Ovary (tissue), 9 donors: ENCODE measurements around the gene VAV2. TPM values are rescaled to one million over a fixed set of nuclear protein-coding genes. Genes with fewer than 3 reads are reported as not detected.

ENCODE experiments used
- DNase-seq, 5 donors: peaks; one replicate each; pipeline ENCODE4 v3.0.0-alpha.2; 2019 to 2020
- H3K27ac ChIP-seq, 2 donors: fragments of 200-600 bp; one replicate each; pipeline versions ENCODE4 v1.5.1 to v1.8.0; 2019 to 2022
- H3K27me3 ChIP-seq: fragments of 200-600 bp; one replicate; pipeline ENCODE4 v1.8.0; 2022
- H3K36me3 ChIP-seq: fragments of 200-600 bp; sonication (generic); one replicate; pipeline ENCODE4 v1.5.1; 2019
- H3K4me1 ChIP-seq: one replicate; pipeline ENCODE4 v1.8.1; 2013; ENCODE audit warnings: mild to moderate bottlenecking, moderate library complexity; ENCODE audit not compliant: insufficient read depth
- H3K4me3 ChIP-seq: fragments of 200-600 bp; sonication (generic); one replicate; pipeline ENCODE4 v1.5.1; 2017
- H3K9me3 ChIP-seq, 2 donors: fragments of 200-600 bp in 1 of 2; sonication (generic) in 1 of 2; one replicate each; pipeline versions ENCODE4 v1.5.1 to v1.8.1; 2013 to 2019; ENCODE audit warnings: mild to moderate bottlenecking in 1 of 2, moderate library complexity in 1 of 2
- EP300 ChIP-seq: sonication (generic); formaldehyde crosslinking; IDR thresholded peaks from one replicate; pipeline ENCODE4 v1.6.1; 2017; ENCODE audit warnings: antibody characterized with exemption
- POLR2A ChIP-seq: fragments of 450-650 bp; IDR thresholded peaks from one replicate; pipeline ENCODE4 v1.6.1; 2017; ENCODE audit warnings: antibody characterized with exemption, mild to moderate bottlenecking, moderate library complexity
- WGBS, 3 donors: extraction: QIAGEN DNeasy Blood & Tissue Kit in 1 of 3; methylation state at CpG; one replicate each; pipeline versions ENCODE4 v1.1.5 to v1.1.7; 2013 to 2017; 5-methylcytosine and 5-hydroxymethylcytosine counted together
- intact Hi-C, 4 donors: fragments of 100-400 bp; cut with DNase I; formaldehyde crosslinking; loops; one replicate each; pipeline versions ENCODE4 v1.11.0 to v1.15.1; 2022 to 2023
- polyA plus RNA-seq, 2 donors: library from polyadenylated mRNA; stranded (reverse); fragments of 200-250 nt in 1 of 2; fragments of 350-450 nt in 1 of 2; fragmentation: Illumina TruSeq in 1 of 2; extraction: RNeasy Lipid Tissue Mini Kit (QIAGEN cat#74804) in 1 of 2; gene quantifications; one replicate each; pipeline ENCODE4 v1.2.3, GENCODE V29; 2013 to 2014
- total RNA-seq, 7 donors: library from RNA; depleted of rRNA in 2 of 7; stranded (reverse); fragments of >200 nt in 2 of 7; fragmentation: NEBNext Ultra II Directional in 3 of 7; extraction: Animal tissue kit (Norgen Biotek cat#: 25700) in 3 of 7; gene quantifications; one replicate each; pipeline versions ENCODE4 v1.1.0 to v1.2.4, GENCODE V29; 2016 to 2023
- TF ChIP-seq, protein P1 (sequence below), 3 donors: fragments of 450-650 bp in 2 of 3; fragments of 200-600 bp in 1 of 3; IDR thresholded peaks; one replicate each; pipeline versions ENCODE4 v1.5.1 to v1.8.0; 2016 to 2022; ENCODE audit warnings: antibody characterized with exemption in 3 of 3, mild to moderate bottlenecking in 1 of 3
- donor health status: DM: no; HTN: no; CAD: no; lungs with moderate emphysema.
- donor health status: DM: no; HTN: no; CAD: no.
- donor health status: Bipolar disorder and iron deficiency.
- donor health status: DM: yes; HTN: yes; CAD: no.
- donor health status: DM: no; HTN: no; CAD: no.
- donor health status: DM: yes; HTN: yes; CAD: no.

The VAV2 gene
- total and polyA plus RNA-seq, 9 donors = 3.7 to 14.1 (median 7.8) TPM

DNA sequence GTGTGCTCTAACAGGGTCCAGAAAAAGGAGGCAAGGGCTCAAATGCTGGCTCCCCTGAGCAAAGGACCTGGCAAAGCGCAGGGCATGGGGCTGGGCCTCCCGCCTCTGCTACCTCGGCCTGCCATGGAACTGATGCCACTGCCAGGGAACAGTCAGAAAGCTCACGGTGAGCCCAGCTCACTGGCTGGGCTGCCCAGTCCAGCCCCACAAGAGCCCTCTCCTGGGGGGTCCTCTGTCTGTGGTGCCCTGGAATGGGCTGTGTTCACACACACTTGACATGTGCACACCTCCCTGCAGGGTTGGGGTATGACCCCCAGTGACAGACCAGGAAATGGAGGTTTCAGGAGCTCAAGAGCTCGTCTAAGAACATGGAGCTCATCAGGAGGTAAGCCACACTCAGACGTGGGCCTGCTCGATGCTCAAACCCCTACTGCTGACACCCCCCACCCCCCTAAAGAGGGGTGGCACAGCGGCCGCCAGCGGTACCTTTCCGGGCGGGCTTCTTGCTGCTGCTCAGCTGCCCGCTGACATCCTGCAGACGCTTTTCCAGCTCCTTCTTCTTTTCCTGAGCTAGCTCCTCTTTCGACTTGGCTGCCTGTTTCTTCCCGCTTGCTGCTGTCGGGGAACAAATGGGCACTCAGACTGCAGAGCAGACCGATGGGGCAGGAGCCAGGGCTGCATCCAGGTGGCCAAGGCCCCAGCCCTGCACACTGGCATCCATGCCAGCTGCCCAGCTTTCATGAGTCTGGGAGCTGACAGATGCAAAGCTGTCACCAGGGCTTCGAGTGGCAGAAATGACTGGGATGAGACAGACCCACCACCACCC, 42.3 kb upstream of the VAV2 start:
- TF ChIP-seq, protein P1, sequence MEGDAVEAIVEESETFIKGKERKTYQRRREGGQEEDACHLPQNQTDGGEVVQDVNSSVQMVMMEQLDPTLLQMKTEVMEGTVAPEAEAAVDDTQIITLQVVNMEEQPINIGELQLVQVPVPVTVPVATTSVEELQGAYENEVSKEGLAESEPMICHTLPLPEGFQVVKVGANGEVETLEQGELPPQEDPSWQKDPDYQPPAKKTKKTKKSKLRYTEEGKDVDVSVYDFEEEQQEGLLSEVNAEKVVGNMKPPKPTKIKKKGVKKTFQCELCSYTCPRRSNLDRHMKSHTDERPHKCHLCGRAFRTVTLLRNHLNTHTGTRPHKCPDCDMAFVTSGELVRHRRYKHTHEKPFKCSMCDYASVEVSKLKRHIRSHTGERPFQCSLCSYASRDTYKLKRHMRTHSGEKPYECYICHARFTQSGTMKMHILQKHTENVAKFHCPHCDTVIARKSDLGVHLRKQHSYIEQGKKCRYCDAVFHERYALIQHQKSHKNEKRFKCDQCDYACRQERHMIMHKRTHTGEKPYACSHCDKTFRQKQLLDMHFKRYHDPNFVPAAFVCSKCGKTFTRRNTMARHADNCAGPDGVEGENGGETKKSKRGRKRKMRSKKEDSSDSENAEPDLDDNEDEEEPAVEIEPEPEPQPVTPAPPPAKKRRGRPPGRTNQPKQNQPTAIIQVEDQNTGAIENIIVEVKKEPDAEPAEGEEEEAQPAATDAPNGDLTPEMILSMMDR (IDR thresholded peaks at IDR 0.05) = no peak
- TF ChIP-seq POLR2A (no peak), EP300 (no peak)
- WGBS, 3 donors = 91 to 93% (median 92%) methylated on average over 19 of the region's 19 CpGs
- intact Hi-C loops = no loop called here
- no peaks in the 10 kb centered on the region for H3K27me3 ChIP-seq
- no peak for DNase-seq
- no peaks in the 10 kb centered on the region for H3K36me3 ChIP-seq
- no peaks in the 10 kb centered on the region for H3K9me3 ChIP-seq
- H3K27ac ChIP-seq = no peak overlapping the region
- no peak overlapping the region for H3K4me3 ChIP-seq
- no peaks in the 10 kb centered on the region for H3K4me1 ChIP-seq

DNA sequence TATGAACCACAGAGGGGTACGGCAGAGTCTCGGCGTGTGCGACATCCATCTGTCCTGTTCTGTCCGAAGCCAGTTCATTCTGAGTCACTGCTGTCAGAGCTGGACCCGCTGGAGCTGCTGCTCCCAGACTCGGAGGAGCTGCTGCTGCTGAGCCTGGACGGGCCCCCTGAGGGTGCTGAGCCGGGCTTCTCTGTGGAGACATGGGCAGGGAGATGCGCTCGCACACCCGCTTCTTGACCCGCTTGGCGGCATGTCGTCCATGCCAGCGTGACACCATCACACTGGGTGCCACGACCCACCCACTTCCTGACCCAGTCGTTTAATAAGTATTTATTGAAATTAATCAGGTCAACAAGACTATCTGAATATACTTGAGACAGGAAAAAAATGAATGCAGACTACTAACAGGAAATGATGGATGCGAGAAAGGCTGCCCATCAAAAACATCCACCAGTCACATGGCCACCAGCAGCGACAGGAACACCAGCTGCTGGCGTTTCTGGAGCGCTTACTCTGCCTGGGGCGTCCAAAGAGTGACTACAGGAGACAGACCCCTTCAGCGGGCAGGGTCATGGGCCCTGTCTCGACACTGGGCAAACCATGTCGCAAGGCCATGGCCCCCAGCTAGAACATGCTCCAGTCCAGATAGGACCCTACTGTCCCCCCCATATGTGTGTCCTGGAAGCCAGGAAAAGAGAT, 41.5 kb upstream of the VAV2 start:
- intact Hi-C loops = no loop called here
- H3K36me3 ChIP-seq = no peaks in the 10 kb centered on the region
- TF ChIP-seq POLR2A (no peak), EP300 (no peak)
- TF ChIP-seq, protein P1 (IDR thresholded peaks at IDR 0.05) = no peak
- H3K4me1 ChIP-seq = no peaks in the 10 kb centered on the region
- 93 to 96% (median 94%) methylated on average over 26 of the region's 26 CpGs for WGBS, 3 donors
- no peak overlapping the region for H3K4me3 ChIP-seq
- no peak for DNase-seq
- no peak overlapping the region for H3K27ac ChIP-seq
- H3K9me3 ChIP-seq = no peaks in the 10 kb centered on the region
- no peaks in the 10 kb centered on the region for H3K27me3 ChIP-seq

DNA sequence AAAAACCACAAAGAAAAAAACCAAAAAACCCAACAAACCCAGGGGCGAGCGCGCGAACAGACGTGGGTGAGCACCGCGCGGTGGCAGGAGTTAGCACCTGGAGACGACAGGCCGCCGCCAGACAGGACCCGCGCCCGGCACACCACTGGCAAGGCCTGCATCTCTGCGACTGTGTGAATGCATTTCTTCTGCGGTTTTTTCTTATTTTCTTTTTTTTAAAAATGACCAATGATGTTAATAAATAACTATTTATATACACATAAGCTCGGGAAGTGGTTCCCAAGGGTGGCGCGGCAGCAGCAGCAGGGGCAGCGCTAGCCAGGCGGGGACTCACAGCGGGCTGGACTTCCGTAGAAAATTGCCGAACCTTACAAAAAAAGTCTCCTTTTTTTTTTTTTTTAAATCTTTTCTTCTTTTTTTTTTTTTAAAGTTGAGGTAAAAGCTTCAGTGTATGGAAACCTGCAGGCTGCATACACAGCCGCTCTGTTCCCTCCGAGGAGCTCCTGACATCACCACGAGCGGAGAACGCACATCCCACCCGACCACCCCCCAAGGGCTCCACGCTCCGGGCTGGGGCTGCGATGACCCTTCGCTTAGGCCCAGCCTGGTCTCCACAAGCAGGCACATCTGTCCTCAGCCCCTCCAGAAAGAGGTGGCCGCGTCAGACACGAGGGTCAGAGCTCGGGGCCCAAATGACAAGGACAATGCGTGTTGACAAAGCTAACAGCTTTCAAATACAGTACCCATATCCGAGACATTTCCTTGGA, 40.5 kb upstream of the VAV2 start:
- Histone ChIP-seq H3K27me3 (no peaks in the 10 kb centered on the region), H3K27ac (no peak overlapping the region), H3K36me3 (no peaks in the 10 kb centered on the region), H3K4me1 (no peaks in the 10 kb centered on the region), H3K4me3 (no peak overlapping the region), H3K9me3 (no peaks in the 10 kb centered on the region)
- TF ChIP-seq POLR2A = no peak
- TF ChIP-seq EP300 = no peak
- TF ChIP-seq, protein P1 (IDR thresholded peaks at IDR 0.05) = no peak
- intact Hi-C loops = no loop called here
- 93 to 96% (median 93%) methylated on average over 40 of the region's 40 CpGs for WGBS, 3 donors
- no peak for DNase-seq

DNA sequence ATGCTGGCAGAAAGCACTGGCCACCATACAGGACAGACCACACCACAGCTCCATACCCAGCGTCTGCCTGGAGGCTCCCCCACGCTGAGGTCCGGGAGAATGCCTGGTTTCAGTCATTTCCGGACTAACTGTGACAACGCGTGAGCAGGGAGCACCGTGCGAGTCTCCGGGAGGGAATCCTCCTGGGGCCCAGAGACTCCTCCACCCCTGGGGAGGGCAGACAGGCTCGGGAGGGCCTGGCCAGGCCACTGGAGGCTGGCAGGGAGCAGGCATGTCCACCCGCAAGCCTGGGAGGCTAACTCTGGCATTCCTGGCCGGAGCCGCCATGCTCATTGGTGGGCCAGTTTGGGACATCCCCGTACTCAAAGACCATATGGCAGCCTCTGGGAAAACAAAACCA, 39.7 kb upstream of the VAV2 start:
- peak in 1 of 5 donors; percentile 23 for DNase-seq
- Histone ChIP-seq H3K36me3 (no peaks in the 10 kb centered on the region), H3K27ac (no peak overlapping the region), H3K4me3 (no peak overlapping the region), H3K9me3 (no peaks in the 10 kb centered on the region), H3K27me3 (no peaks in the 10 kb centered on the region), H3K4me1 (no peaks in the 10 kb centered on the region)
- 78 to 88% (median 82%) methylated on average over 14 of the region's 14 CpGs for WGBS, 3 donors
- TF ChIP-seq POLR2A = no peak
- TF ChIP-seq, protein P1 (IDR thresholded peaks at IDR 0.05) = no peak
- TF ChIP-seq EP300 = no peak
- intact Hi-C loops = no loop called here
